HepG2 (cell line): Measurements from ENCODE around the gene PTRHD1. TPM values are rescaled to one million over a fixed set of nuclear protein-coding genes. Genes with fewer than 3 reads are reported as not detected.

ENCODE experiments used
- ATAC-seq: fragments of 200-7000 bp; cut with Tn5 transposase; 3 replicates; pipeline ENCODE4 v1.9.1; 2020; ENCODE audit warnings: mild to moderate bottlenecking, moderate library complexity
- BruUV-seq: library from RNA; stranded (reverse); fragments of 400-500 nt; replicated peaks from 2 replicates; lab custom pipeline; 2021; lab: Mats Ljungman, UMichigan
- CTCF ChIA-PET: fragments of 300-600 bp; formaldehyde crosslinking; extraction: SDS; loops from one replicate; lab custom pipeline; 2021; ENCODE audit warnings: low total read pairs, inconsistent platforms, low intra/inter-chr PET ratio; lab: Yijun Ruan, JAX
- POLR2A ChIA-PET: fragments of 350-600 bp; sonication (Branson Sonifier 250); formaldehyde crosslinking; loops from one replicate; lab custom pipeline; 2020; ENCODE audit warnings: antibody characterized with exemption, inconsistent platforms; lab: Yijun Ruan, JAX
- DNase-seq: peaks from one replicate; pipeline ENCODE4 v3.0.0-alpha.2; 2015; ENCODE audit warnings: low spot score
- FAIRE-seq: peaks from 3 replicates; lab custom pipeline; 2011; peaks lifted over from hg19 to GRCh38; lab: Jason Lieb, UNC
- H2AFZ ChIP-seq: one replicate; pipeline ENCODE4 v1.6.1; 2011; ENCODE audit warnings: low read length, inconsistent platforms
- H3K27ac ChIP-seq: fragments of 300-600 bp; 3 replicates; pipeline ENCODE4 v1.8.0; 2011; ENCODE audit warnings: mixed run types, mild to moderate bottlenecking, mixed read lengths, low read length, inconsistent platforms; ENCODE audit not compliant: insufficient read depth; ENCODE audit errors: extremely low read length
- H3K27me3 ChIP-seq, 2 experiments: fragments of 200-600 bp in 1 of 2; 2 replicates in 1 of 2; 3 replicates in 1 of 2; pipeline versions ENCODE4 v1.6.0 to v1.8.0; 2011; ENCODE audit warnings: low read length in 2 of 2, mild to moderate bottlenecking in 2 of 2, moderate library complexity in 2 of 2, inconsistent platforms in 1 of 2; ENCODE audit not compliant: insufficient read depth in 2 of 2, control insufficient read depth in 1 of 2
- H3K36me3 ChIP-seq, 2 experiments: fragments of 200-600 bp in 1 of 2; replicated peaks in 1 of 2; 2 replicates in 1 of 2; 3 replicates in 1 of 2; pipeline versions ENCODE4 v1.5.1 to v1.8.0; 2011; ENCODE audit warnings: low read length in 2 of 2, inconsistent platforms in 1 of 2; ENCODE audit not compliant: insufficient read depth in 2 of 2, control insufficient read depth in 1 of 2
- H3K4me1 ChIP-seq: 2 replicates; pipeline ENCODE4 v1.5.1; 2012; ENCODE audit warnings: low read length, inconsistent platforms; ENCODE audit not compliant: insufficient read depth
- H3K4me2 ChIP-seq: 2 replicates; pipeline ENCODE4 v1.6.0; 2011; ENCODE audit warnings: low read depth, low read length, inconsistent platforms
- H3K4me3 ChIP-seq, 3 experiments: fragments of 200-600 bp in 1 of 3; sonication (generic), shearing (Covaris generic) in 1 of 3; replicated peaks in 1 of 3; 2 replicates each; pipeline ENCODE4 v1.5.1; 2011 to 2016; ENCODE audit warnings: low read length in 3 of 3, inconsistent platforms in 2 of 3, low read depth in 2 of 3, mild to moderate bottlenecking in 2 of 3, control low read depth in 1 of 3, mixed read lengths in 1 of 3; ENCODE audit not compliant: insufficient read depth in 1 of 3
- H3K79me2 ChIP-seq: one replicate; pipeline ENCODE4 v1.6.1; 2011; ENCODE audit warnings: low read length, inconsistent platforms; ENCODE audit not compliant: insufficient read depth
- H3K9ac ChIP-seq: 2 replicates; pipeline ENCODE4 v1.6.0; 2011; ENCODE audit warnings: mild to moderate bottlenecking, low read depth, low read length, inconsistent platforms; ENCODE audit not compliant: insufficient read depth
- H3K9me3 ChIP-seq: 2 replicates; pipeline ENCODE4 v1.5.1; 2012; ENCODE audit warnings: mild to moderate bottlenecking, low read length
- H4K20me1 ChIP-seq: 2 replicates; pipeline ENCODE4 v1.6.0; 2011; ENCODE audit warnings: inconsistent platforms, mild to moderate bottlenecking, low read length, moderate library complexity; ENCODE audit not compliant: insufficient read depth
- KDM3A ChIP-seq: IDR thresholded peaks from 2 replicates; pipeline ENCODE4 v1.6.1; 2018; ENCODE audit warnings: low read depth, missing compliant biosample characterization
- NCOA5 ChIP-seq: sonication (generic); formaldehyde crosslinking; IDR thresholded peaks from 2 replicates; pipeline ENCODE4 v1.4.0; 2020; ENCODE audit warnings: missing genetic modification reagents
- ZNF841 ChIP-seq: sonication (generic); formaldehyde crosslinking; IDR thresholded peaks from 2 replicates; pipeline ENCODE4 v1.8.1; 2023; ENCODE audit warnings: missing genetic modification reagents, borderline replicate concordance
- WGBS: methylation state at CpG from one replicate; pipeline ENCODE4 v1.1.6; 2017; ENCODE audit warnings: low lambda C conversion rate; 5-methylcytosine and 5-hydroxymethylcytosine counted together
- in situ Hi-C: cut with HindIII; loops from 2 replicates; pipeline ENCODE4 v1.10.0; 2017; ENCODE audit warnings: low pct_unique_long_range_greater_than_20kb; ENCODE audit not compliant: extremely low pct_ligation_motif_present
- intact Hi-C: fragments of 100-400 bp; cut with micrococcal nuclease; formaldehyde crosslinking; loops from one replicate; pipeline ENCODE4 v1.10.0; 2022; ENCODE audit not compliant: unreplicated experiment
- polyA plus RNA-seq, 8 experiments: library from polyadenylated mRNA; depleted of rRNA in 3 of 8; stranded (reverse) in 7 of 8; unstranded in 1 of 8; fragments of >200 nt; fragmentation: Illumina TruSeq in 4 of 8; extraction: Trizol in 4 of 8; gene quantifications; 2 replicates each; pipeline versions ENCODE4 v1.2.1 to v1.2.3, GENCODE V29; 2011 to 2016; ENCODE audit warnings: low read depth in 4 of 8, missing spikeins in 1 of 8, mixed read lengths in 1 of 8; ENCODE audit not compliant: insufficient read depth in 1 of 8
- total RNA-seq, 5 experiments: library from RNA; depleted of rRNA; stranded (reverse); fragments of >200 nt; fragmentation: Illumina TruSeq; extraction: Trizol; gene quantifications; 2 replicates each; pipeline ENCODE4 v1.2.3, GENCODE V29; 2016; ENCODE audit warnings: low read depth in 1 of 5
- TF ChIP-seq, protein P1 (sequence below): sonication (generic); formaldehyde crosslinking; IDR thresholded peaks from 2 replicates; pipeline ENCODE4 v1.4.0; 2020; ENCODE audit warnings: mild to moderate bottlenecking, low read depth, missing genetic modification reagents
- TF ChIP-seq, protein P2 (sequence below): sonication (generic); formaldehyde crosslinking; conservative IDR thresholded peaks from 2 replicates; pipeline ENCODE4 v1.4.0; 2020; ENCODE audit warnings: mild to moderate bottlenecking, missing genetic modification reagents, moderate library complexity
- TF ChIP-seq, protein P3 (sequence below): IDR thresholded peaks from 2 replicates; pipeline ENCODE4 v1.6.1; 2016; ENCODE audit warnings: low read depth, missing genetic modification reagents, missing compliant biosample characterization

The PTRHD1 gene
- total and polyA plus RNA-seq, 2 of the 13 experiments (the other 11 are each of a cell fraction or from before 2014, with no cell fraction given) = 72.6 to 90.8 TPM

DNA sequence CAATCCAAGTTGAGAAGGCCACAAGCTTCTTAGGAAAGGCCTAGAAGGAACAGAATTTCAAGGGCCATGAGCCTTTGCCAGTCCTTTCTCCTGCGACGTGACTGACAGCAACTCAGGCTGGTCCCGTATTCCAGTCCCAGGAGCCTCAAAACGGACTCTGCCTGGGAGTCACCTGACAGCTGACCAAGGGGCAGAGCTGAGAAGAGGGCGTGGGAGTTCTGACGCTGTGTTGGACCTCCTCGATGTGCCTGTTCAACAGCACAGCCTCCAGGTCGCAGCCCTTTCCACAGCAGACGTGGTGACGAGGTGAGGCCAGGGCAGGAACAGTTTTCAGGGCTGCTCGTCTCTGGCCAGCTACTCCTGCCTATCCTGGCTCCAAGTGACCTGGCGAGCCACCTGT, 37.6 kb upstream of the PTRHD1 start:
- Histone ChIP-seq H4K20me1 (no peaks in the 10 kb centered on the region), H3K79me2 (no peaks in the 10 kb centered on the region), H3K4me3 (no peak overlapping the region), H3K9me3 (no peaks in the 10 kb centered on the region), H3K27me3 (peaks cover 14 to 43% of the 10 kb centered on the region in 2 experiments; a peak in 3 of 5 replicates), H3K4me2 (no peak overlapping the region), H2AFZ (no peak overlapping the region), H3K4me1 (peaks cover 23% of the 10 kb centered on the region), H3K9ac (no peak overlapping the region), H3K36me3 (no peaks in the 10 kb centered on the region), H3K27ac (no peak overlapping the region)
- FAIRE-seq (no peak), DNase-seq (no peak), ATAC-seq (no peak)
- in situ Hi-C loops (no loop called here), intact Hi-C loops (no loop called here)
- TF ChIP-seq, protein P1, sequence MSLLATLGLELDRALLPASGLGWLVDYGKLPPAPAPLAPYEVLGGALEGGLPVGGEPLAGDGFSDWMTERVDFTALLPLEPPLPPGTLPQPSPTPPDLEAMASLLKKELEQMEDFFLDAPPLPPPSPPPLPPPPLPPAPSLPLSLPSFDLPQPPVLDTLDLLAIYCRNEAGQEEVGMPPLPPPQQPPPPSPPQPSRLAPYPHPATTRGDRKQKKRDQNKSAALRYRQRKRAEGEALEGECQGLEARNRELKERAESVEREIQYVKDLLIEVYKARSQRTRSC (CRISPR knock-in tag) = no peak
- TF ChIP-seq, protein P2, sequence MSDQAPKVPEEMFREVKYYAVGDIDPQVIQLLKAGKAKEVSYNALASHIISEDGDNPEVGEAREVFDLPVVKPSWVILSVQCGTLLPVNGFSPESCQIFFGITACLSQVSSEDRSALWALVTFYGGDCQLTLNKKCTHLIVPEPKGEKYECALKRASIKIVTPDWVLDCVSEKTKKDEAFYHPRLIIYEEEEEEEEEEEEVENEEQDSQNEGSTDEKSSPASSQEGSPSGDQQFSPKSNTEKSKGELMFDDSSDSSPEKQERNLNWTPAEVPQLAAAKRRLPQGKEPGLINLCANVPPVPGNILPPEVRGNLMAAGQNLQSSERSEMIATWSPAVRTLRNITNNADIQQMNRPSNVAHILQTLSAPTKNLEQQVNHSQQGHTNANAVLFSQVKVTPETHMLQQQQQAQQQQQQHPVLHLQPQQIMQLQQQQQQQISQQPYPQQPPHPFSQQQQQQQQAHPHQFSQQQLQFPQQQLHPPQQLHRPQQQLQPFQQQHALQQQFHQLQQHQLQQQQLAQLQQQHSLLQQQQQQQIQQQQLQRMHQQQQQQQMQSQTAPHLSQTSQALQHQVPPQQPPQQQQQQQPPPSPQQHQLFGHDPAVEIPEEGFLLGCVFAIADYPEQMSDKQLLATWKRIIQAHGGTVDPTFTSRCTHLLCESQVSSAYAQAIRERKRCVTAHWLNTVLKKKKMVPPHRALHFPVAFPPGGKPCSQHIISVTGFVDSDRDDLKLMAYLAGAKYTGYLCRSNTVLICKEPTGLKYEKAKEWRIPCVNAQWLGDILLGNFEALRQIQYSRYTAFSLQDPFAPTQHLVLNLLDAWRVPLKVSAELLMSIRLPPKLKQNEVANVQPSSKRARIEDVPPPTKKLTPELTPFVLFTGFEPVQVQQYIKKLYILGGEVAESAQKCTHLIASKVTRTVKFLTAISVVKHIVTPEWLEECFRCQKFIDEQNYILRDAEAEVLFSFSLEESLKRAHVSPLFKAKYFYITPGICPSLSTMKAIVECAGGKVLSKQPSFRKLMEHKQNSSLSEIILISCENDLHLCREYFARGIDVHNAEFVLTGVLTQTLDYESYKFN (CRISPR knock-in tag) = no peak
- TF ChIP-seq ZNF841 (CRISPR knock-in tag) (no peak), NCOA5 (CRISPR knock-in tag) (no peak), KDM3A (no peak)
- TF ChIP-seq, protein P3, sequence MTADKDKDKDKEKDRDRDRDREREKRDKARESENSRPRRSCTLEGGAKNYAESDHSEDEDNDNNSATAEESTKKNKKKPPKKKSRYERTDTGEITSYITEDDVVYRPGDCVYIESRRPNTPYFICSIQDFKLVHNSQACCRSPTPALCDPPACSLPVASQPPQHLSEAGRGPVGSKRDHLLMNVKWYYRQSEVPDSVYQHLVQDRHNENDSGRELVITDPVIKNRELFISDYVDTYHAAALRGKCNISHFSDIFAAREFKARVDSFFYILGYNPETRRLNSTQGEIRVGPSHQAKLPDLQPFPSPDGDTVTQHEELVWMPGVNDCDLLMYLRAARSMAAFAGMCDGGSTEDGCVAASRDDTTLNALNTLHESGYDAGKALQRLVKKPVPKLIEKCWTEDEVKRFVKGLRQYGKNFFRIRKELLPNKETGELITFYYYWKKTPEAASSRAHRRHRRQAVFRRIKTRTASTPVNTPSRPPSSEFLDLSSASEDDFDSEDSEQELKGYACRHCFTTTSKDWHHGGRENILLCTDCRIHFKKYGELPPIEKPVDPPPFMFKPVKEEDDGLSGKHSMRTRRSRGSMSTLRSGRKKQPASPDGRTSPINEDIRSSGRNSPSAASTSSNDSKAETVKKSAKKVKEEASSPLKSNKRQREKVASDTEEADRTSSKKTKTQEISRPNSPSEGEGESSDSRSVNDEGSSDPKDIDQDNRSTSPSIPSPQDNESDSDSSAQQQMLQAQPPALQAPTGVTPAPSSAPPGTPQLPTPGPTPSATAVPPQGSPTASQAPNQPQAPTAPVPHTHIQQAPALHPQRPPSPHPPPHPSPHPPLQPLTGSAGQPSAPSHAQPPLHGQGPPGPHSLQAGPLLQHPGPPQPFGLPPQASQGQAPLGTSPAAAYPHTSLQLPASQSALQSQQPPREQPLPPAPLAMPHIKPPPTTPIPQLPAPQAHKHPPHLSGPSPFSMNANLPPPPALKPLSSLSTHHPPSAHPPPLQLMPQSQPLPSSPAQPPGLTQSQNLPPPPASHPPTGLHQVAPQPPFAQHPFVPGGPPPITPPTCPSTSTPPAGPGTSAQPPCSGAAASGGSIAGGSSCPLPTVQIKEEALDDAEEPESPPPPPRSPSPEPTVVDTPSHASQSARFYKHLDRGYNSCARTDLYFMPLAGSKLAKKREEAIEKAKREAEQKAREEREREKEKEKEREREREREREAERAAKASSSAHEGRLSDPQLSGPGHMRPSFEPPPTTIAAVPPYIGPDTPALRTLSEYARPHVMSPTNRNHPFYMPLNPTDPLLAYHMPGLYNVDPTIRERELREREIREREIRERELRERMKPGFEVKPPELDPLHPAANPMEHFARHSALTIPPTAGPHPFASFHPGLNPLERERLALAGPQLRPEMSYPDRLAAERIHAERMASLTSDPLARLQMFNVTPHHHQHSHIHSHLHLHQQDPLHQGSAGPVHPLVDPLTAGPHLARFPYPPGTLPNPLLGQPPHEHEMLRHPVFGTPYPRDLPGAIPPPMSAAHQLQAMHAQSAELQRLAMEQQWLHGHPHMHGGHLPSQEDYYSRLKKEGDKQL (CRISPR knock-in tag) = no peak
- CTCF ChIA-PET = no interaction called here
- POLR2A ChIA-PET = interaction anchor here (0.6 kb wide), 1 partner anchor 53 kb away, joined by 3 read pairs; no protein-coding TSS in a partner anchor
- BruUV-seq = no TSS peak
- 45% methylated on average over 12 of the region's 12 CpGs for WGBS
